GM19455 (cell line): ENCODE measurements around the gene BCL2L12.
A peak's percentile ranks its signal among the peaks of the same experiment; 100 is the strongest.
"Not testable (repeated sequence)": the region's sequence is repeated elsewhere in the genome, so short reads cannot be mapped to it uniquely, and the experiment has no call there.

Experiments used
- ATAC-seq: cut with Tn5 transposase; IDR thresholded peaks from one replicate; pipeline ENCODE4 v1.9.1; 2021; ENCODE audit not compliant: unreplicated experiment

Gene BCL2L12, protein sequence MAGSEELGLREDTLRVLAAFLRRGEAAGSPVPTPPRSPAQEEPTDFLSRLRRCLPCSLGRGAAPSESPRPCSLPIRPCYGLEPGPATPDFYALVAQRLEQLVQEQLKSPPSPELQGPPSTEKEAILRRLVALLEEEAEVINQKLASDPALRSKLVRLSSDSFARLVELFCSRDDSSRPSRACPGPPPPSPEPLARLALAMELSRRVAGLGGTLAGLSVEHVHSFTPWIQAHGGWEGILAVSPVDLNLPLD

GRCh38 chr19:49665351-49666119 lies at the start of gene BCL2L12, which contains the start of gene IRF3:
Gene BCL2L12 (plus strand): TSS chr19:49665933. CDS start chr19:49666693, 760 bp downstream.
Gene IRF3 (minus strand): TSS chr19:49665857. CDS start chr19:49664838, 1,019 bp downstream.
- peak; percentile 68 for ATAC-seq

GRCh38 chr19:49616532-49616931 lies 49.2 kb upstream of the BCL2L12 start:
- no peak for ATAC-seq

DNA sequence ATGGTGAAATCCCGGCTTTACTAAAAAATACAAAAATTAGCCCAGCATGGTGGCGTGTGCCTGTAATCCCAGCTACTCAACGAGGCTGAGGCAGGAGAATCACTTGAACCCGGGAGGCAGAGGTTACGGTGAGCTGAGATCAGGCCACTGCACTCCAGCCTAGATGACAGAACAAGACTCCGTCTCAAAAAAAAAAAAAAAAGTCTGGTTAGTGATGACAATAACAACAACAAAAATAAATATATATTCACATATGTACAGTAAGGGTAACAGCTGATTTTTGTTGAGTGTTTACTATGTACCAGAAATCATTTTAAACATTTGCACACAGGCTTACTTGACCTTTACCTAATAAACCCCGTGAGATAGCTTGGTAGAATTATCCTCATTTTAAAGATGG lies 48.8 kb upstream of the BCL2L12 start:
- ATAC-seq = no peak

DNA sequence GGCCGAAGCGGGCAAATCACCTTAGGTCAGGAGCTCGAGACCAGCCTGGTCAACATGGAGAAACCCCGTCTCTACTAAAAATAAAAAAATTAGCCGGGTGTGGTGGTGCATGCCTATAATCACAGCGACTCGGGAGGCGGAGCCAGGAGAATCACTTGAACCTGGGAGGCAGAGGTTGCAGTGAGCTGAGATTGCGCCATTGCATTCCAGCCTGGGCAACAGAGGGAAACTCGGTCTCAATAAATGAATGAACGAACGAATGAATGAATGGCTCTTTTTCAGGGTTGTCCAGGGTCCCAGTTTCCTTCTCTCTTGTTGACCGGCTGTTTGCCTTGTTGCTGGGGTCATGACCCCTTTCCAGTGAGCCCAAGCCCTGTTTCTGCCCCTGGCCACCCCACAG lies 47.9 kb upstream of the BCL2L12 start:
- ATAC-seq = not testable (repeated sequence)

DNA sequence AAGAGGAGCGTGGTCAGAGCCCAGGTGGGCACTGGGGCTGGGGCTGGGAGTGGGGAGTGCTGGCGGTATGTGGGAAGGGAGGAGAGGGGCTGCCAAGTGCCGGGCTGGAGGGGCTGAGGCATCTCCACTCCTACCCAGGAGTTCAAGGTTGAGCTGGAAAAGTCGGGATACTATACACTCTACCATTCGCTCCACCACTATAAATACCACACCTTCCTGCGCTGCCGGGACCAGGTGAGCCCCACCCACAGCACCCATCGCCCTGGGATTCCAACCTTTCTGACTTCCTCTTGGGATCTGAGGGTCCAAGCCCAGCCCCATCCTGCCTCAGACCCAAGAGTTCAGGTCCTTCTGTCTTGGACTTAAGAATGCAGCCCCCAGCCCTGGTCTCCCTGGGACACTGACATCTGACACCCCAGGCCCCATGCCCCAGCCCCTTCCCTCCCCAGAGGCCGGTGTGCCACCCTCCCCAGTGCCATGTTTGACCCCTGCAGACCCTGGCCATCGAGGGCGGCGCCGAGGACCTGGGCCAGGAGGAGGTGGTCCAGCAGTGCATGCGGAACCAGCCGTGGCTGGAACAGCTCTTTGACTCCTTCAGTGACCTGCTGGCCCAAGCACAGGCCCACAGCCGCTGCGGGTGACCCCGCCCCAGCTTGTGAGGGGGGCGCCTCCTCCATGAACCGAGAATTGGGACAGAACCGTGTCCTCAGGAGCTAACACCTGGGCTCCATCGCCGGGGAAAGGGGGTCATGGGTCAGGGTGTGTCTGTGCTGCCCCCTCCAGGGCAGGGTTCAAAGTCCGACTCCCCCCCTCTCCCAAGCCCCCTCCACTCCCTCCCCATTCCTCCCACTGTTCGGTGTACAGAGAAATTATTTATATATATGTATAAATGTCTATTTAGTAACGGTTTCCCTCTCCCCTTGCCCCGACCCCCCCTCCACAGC lies 40.5 kb upstream of the BCL2L12 start:
- no peak for ATAC-seq

- no peak for ATAC-seq
These were observed 39.5 kb upstream of the BCL2L12 start for GRCh38 chr19:49626226-49626625.

DNA sequence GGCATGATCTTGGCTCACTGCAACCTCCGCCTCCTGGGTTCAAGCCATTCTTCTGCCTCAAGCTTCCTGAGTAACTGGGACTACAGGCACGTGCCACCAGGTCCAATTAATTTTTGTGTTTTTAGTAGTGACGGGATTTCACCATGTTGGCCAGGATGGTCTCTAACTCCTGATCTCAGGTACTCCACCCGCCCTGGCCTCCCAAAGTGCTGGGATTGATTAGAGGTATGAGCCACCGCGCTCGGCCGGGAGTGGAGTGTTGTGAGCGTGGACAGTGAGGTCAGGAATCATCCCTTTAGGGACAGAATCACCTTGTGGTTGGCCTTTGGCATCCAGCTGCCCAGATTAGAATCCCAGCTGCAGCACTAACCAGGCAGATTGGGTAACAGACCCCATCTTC lies 36.1 kb upstream of the BCL2L12 start:
- no peak for ATAC-seq

- no peak for ATAC-seq
These were observed 34.6 kb upstream of the BCL2L12 start for GRCh38 chr19:49631014-49631588.

- ATAC-seq = no peak
These were observed 34.0 kb upstream of the BCL2L12 start for GRCh38 chr19:49631610-49632192.

DNA sequence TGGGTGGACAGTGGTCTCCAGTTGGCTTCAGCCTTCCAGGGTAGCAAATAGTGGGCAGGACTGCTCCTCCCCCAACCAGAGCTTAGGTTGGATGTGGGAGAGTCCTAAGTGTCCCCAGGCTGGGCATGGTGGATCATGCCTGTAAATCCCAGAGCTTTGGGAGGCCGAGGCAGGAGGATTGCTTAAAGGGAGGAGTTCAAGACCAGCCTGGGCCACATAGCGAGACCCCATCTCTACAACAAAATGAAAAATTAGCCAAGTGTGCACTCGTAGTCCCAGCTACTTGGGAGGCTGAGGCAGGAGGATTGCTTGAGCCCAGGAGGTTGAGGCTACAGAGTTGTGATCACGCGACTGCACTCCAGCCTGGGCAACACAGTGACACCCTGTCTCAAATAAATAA lies 33.2 kb upstream of the BCL2L12 start:
- ATAC-seq = no peak

GRCh38 chr19:49633273-49633672 lies 32.5 kb upstream of the BCL2L12 start:
- not testable (repeated sequence) for ATAC-seq

GRCh38 chr19:49635530-49636232 lies 30.1 kb upstream of the BCL2L12 start:
- ATAC-seq = no peak

DNA sequence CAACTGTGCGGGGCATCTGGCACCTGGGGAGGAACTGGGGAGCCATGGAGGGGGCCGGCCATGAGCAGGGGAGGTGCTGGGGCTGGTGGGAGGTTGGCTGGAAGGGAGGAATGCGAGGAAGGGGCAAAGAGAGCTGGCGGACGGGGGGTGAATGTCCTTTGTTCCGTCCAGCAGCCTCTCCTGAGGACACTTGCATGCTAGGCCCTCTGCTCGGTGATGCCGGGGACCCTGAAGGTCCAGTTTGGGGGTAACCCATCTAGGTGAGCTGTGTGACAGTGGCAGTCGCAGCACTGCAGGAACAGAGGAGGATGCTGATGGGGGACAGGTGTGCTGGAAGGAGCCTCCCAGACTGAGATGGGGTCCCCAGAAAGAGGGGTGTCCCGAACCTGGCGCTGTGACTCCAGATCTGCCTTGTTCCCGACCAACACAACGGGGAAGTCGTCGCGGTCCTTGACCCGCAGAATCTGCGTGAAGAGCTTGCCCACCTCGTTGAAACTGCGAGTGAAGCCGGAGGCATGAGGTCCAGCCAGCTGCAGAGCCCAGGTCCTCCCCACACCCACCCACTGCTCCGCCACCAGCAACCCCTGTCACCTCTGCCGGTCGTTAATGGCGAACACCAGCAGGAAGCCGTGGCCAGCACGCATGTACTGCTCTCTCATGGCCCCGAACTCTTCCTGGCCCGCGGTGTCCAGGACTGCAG lies 29.4 kb upstream of the BCL2L12 start:
- ATAC-seq = no peak

DNA sequence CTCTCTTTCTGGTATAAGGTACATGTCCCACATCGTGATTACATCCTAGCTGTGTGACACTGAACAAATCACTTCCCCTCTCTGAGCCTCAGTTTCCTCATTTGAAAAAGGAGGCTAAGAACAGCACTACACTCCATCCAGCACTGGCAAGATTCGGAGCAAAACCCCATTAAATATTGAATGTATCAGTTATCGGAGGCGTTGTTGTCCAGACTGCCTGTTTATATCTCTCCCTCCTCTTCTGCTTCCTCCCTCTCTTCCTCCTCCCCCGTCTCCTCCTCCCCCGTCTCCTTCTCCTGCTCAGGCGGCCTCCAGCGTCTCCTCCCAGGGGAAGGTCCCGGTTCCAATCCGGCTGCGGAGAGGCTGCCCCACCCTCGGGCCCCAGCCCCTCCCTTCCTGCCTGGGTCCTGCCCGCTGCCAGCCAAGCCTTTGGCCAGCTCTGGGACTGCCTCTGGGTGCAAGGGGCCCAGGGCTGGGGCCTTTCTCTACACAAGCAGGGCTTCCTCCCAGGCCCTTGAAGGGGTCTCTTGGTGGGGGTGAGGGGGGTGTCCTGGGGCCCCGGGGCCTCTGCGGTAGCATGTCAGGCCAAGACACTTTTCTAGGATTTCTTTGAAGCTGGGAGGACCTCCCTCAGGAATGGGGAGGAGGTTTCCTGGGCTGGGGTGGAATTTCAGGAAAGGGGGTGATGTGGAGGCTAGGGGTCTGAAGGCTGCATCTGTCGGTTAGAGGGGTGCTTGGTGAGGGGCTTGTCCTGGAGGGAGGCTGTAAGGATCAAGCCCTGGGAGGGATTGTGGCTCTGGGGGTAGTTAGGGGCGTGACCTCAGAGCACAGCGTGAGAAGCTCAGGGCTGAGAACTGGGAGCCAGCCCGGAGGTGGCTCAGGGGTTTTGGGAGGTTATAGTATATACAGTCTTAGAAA lies 27.7 kb upstream of the BCL2L12 start:
- ATAC-seq = no peak

DNA sequence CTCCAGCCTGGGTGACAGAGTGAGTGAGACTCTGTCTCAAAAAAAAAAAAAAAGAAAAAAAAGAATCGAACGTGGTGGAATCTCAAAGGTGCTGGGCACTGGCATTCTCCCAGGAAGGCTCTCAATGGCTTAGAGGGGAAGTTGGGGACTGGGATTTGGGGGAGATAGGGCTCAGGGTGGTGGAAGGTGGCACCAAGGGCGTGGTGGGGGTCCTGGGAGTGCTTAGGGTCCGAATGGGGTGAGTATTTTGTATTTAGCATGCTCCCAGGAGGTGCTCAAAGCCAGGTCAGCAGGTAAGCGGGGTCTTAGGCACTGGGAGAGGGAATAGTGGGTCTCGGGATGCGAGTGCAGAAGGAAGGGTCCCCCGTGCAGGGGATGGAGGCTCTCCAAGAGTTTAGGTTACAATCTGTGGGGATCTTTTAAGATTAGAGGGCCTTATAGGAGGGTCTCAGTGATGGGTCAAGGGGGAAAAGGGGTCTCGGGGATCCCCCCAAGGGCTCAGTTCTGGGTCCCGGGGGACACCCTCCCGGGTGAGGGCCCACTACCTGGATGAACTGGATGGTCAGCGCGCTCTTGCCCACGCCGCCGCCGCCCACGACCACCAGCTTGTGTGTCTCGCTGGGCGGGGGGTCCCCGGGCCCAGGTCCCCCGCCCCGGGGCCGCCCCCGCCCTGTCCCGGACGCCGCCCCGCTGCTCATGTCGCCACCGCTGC lies 26.2 kb upstream of the BCL2L12 start:
- ATAC-seq = no peak

- ATAC-seq = peak; percentile 50
These were observed 25.4 kb upstream of the BCL2L12 start, which contains the start of gene RRAS for GRCh38 chr19:49640113-49640898. Gene RRAS (minus strand): TSS chr19:49640143. CDS start chr19:49640098, 45 bp downstream.
